Left lung (tissue), 10 donors: ENCODE measurements around the gene ZNF275. TPM values are rescaled to one million over a fixed set of nuclear protein-coding genes. Genes with fewer than 3 reads are reported as not detected.
"Not testable (repeated sequence)": the region's sequence is repeated elsewhere in the genome, so short reads cannot be mapped to it uniquely, and the experiment has no call there.

Source experiments
- ATAC-seq: fragments of 200-7000 bp; cut with Tn5 transposase; one replicate; pipeline ENCODE4 v1.9.1; 2020; ENCODE audit warnings: moderate library complexity
- DNase-seq, 4 donors: peaks; one replicate each; pipeline ENCODE4 v3.0.0-alpha.2; 2013 to 2020
- H3K27ac ChIP-seq, 2 donors: fragments of 200-600 bp; sonication (generic) in 1 of 2; one replicate each; pipeline versions ENCODE4 v1.5.0 to v1.8.0; 2020 to 2021
- H3K27me3 ChIP-seq, 2 donors: fragments of 200-600 bp; sonication (generic) in 1 of 2; one replicate each; pipeline versions ENCODE4 v1.5.0 to v1.8.0; 2020 to 2021
- H3K36me3 ChIP-seq, 2 donors: fragments of 200-600 bp; sonication (generic) in 1 of 2; one replicate each; pipeline versions ENCODE4 v1.5.0 to v1.8.0; 2020 to 2021
- H3K4me1 ChIP-seq, 2 donors: fragments of 200-600 bp; one replicate each; pipeline ENCODE4 v1.8.0; 2021
- H3K4me3 ChIP-seq, 2 donors: fragments of 200-600 bp; sonication (generic) in 1 of 2; one replicate each; pipeline versions ENCODE4 v1.5.0 to v1.8.0; 2020 to 2021; ENCODE audit warnings: mild to moderate bottlenecking in 1 of 2
- H3K9me3 ChIP-seq, 2 donors: fragments of 200-600 bp; sonication (generic) in 1 of 2; one replicate each; pipeline versions ENCODE4 v1.5.0 to v1.8.0; 2020 to 2021
- CTCF ChIP-seq, 2 donors: fragments of 200-600 bp; sonication (generic) in 1 of 2; IDR thresholded peaks; one replicate each; pipeline versions ENCODE4 v1.5.0 to v1.8.0; 2021; ENCODE audit warnings: antibody characterized with exemption in 2 of 2
- intact Hi-C, 2 donors: fragments of 100-400 bp; cut with DNase I; formaldehyde crosslinking; loops; one replicate each; pipeline versions ENCODE4 v1.11.2 to v1.14.2; 2022
- polyA plus RNA-seq, 6 donors: library from polyadenylated mRNA; unstranded; fragments of 120-200 nt; gene quantifications; one replicate each; pipeline ENCODE4 v1.2.1, GENCODE V29; 2013; ENCODE audit not compliant: insufficient read length in 6 of 6
- total RNA-seq, 2 donors: library from RNA; stranded (reverse); fragmentation: NEBNext Ultra II Directional; extraction: Animal tissue kit (Norgen Biotek cat#: 25700); gene quantifications; one replicate each; pipeline ENCODE4 v1.2.1, GENCODE V29; 2021
- donor health status: DM: no; HTN: yes; CAD: no.
- donor health status: DM: no; HTN: no; CAD: no.

The ZNF275 gene
- total and polyA plus RNA-seq, 8 donors: 7.6 to 18.6 (median 15.8) TPM

DNA sequence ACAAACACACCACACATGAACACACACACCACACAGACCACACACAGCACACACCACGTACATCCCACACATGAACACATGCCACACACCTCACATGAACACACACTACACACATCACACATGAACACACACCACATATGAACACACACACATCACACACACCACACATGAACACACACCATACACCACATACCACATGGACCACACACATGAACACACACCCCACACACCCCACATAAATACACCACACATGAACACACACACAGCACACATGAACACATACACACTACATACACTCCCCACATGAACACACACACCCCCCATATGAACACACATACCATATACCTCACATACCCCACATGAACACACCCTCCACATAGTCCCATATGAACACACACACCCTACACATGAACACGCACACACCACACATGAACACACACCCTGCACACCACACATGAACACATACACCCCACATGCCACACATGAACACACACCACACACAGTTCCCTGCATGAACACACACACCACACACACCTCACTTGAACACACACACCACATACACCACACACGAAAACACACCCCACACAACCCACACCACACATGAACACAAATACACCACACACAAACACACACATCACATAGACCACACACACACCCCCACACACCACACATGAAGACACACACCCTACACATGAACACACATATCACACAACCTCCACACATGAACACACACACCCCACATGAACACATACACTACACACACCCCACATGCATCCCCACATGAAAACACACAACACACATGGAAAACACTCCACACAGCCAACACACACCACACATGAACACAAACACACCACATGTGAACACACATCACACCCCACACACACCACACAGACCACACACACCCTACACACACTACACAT is 48.9 kb downstream of the ZNF275 start:
- Histone ChIP-seq H3K27me3 (no peaks in the 10 kb centered on the region), H3K9me3 (no peaks in the 10 kb centered on the region), H3K27ac (no peak overlapping the region), H3K36me3 (no peaks in the 10 kb centered on the region), H3K4me1 (no peaks in the 10 kb centered on the region), H3K4me3 (no peak overlapping the region)
- ATAC-seq (no peak), DNase-seq (no peak)
- intact Hi-C loops: no loop called here
- TF ChIP-seq CTCF (IDR thresholded peaks at IDR 0.05): no peak

- H3K27ac ChIP-seq: no peak overlapping the region
- H3K4me1 ChIP-seq: no peaks in the 10 kb centered on the region
- no peaks in the 10 kb centered on the region for H3K36me3 ChIP-seq
- H3K9me3 ChIP-seq: no peaks in the 10 kb centered on the region
- no peaks in the 10 kb centered on the region for H3K27me3 ChIP-seq
- ATAC-seq (no peak), DNase-seq (no peak)
- no peak overlapping the region for H3K4me3 ChIP-seq
- intact Hi-C loops: no loop called here
- no peak for TF ChIP-seq CTCF (IDR thresholded peaks at IDR 0.05)
Observed at GRCh38 chrX:153384390-153384789, 50.4 kb downstream of the ZNF275 start.

- intact Hi-C loops, H3K4me3 ChIP-seq, H3K4me1 ChIP-seq, H3K27me3 ChIP-seq, H3K36me3 ChIP-seq, ATAC-seq, H3K27ac ChIP-seq, DNase-seq, H3K9me3 ChIP-seq: not testable (repeated sequence)
Observed at GRCh38 chrX:153384973-153385372, 51.0 kb downstream of the ZNF275 start.

DNA sequence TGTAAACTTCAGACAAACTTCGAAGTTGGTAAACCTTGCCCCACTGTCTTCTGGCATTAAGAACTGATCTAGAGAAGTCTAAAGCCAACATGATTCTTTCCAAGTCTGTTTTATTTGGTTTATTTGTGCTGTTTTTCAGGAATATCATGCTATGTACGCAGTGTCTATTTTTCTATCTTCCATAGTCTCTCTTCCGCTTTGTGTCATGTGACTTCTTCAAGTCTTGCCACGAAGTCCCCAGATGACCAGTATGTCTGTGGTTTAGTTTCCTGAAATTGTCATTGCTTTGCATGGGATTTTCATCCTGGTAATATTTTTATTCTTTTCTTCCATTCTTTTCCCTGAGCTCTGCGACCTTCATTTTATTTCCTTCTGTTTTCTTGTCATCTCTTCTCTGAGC is 52.1 kb downstream of the ZNF275 start:
- no peaks in the 10 kb centered on the region for H3K4me1 ChIP-seq
- intact Hi-C loops: no loop called here
- no peaks in the 10 kb centered on the region for H3K36me3 ChIP-seq
- no peak for TF ChIP-seq CTCF (IDR thresholded peaks at IDR 0.05)
- no peak overlapping the region for H3K4me3 ChIP-seq
- DNase-seq: no peak
- H3K27ac ChIP-seq: no peak overlapping the region
- ATAC-seq: no peak
- no peaks in the 10 kb centered on the region for H3K27me3 ChIP-seq
- H3K9me3 ChIP-seq: no peaks in the 10 kb centered on the region

- Histone ChIP-seq H3K4me3 (no peak overlapping the region), H3K27ac (no peak overlapping the region), H3K9me3 (no peaks in the 10 kb centered on the region), H3K27me3 (no peaks in the 10 kb centered on the region), H3K4me1 (no peaks in the 10 kb centered on the region), H3K36me3 (no peaks in the 10 kb centered on the region)
- intact Hi-C loops: no loop called here
- no peak for TF ChIP-seq CTCF (IDR thresholded peaks at IDR 0.05)
- ATAC-seq (no peak), DNase-seq (no peak)
Observed at GRCh38 chrX:153387345-153387744, 53.4 kb downstream of the ZNF275 start.
